Muscle layer of colon (tissue), 2 donors: Measurements from ENCODE around the gene ZNF397.
"Not testable (repeated sequence)": the region's sequence is repeated elsewhere in the genome, so short reads cannot be mapped to it uniquely, and the experiment has no call there.

Experiments
- H3K27ac ChIP-seq: one replicate; pipeline ENCODE4 v1.7.0; 2013; ENCODE audit warnings: low read depth, mild to moderate bottlenecking, low read length, moderate library complexity
- H3K27me3 ChIP-seq, 2 donors: one replicate each; pipeline ENCODE4 v1.7.0; 2013; ENCODE audit warnings: low read length in 2 of 2, mild to moderate bottlenecking in 2 of 2; ENCODE audit not compliant: insufficient read depth in 2 of 2, control insufficient read depth in 1 of 2
- H3K36me3 ChIP-seq: one replicate; pipeline ENCODE4 v1.7.0; 2013; ENCODE audit warnings: mild to moderate bottlenecking, low read length; ENCODE audit not compliant: insufficient read depth
- H3K4me1 ChIP-seq: one replicate; pipeline ENCODE4 v1.7.0; 2013; ENCODE audit warnings: mild to moderate bottlenecking, low read length; ENCODE audit not compliant: insufficient read depth
- H3K4me3 ChIP-seq, 2 donors: one replicate each; pipeline ENCODE4 v1.7.0; 2013; ENCODE audit warnings: low read length in 2 of 2, low read depth in 1 of 2, mild to moderate bottlenecking in 1 of 2, moderate library complexity in 1 of 2
- H3K9ac ChIP-seq: one replicate; pipeline ENCODE4 v1.7.0; 2013; ENCODE audit warnings: low read length
- H3K9me3 ChIP-seq: one replicate; pipeline ENCODE4 v1.7.0; 2013; ENCODE audit warnings: mild to moderate bottlenecking, low read length
- donor health status: abdominal sarcoma.
- donor health status: Adenocarcinoma of cecum.

ZNF397 gene

DNA sequence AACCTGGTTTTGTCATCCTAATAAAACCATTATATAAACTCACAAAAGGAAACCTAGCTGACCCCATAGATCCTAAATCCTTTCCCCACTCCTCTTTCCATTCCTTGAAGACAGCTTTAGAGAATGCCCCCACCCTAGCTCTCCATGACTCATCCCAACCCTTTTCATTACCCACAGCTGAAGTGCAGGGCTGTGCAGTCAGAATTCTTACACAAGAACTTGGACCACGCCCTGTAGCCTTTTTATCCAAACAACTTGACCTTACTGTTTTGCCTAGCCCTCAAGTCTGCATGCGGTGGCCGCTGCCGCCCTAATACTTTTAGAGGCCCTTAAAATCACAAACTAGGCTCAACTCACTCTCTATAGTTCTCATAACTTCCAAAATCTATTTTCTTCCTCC, 21.5 kb upstream of the ZNF397 start:
- not testable (repeated sequence) for H3K27me3 ChIP-seq, H3K9ac ChIP-seq, H3K36me3 ChIP-seq, H3K4me3 ChIP-seq, H3K9me3 ChIP-seq, H3K4me1 ChIP-seq, H3K27ac ChIP-seq

GRCh38 chr18:35220424-35220823, 20.4 kb upstream of the ZNF397 start:
- Histone ChIP-seq H3K36me3 (no peaks in the 10 kb centered on the region), H3K9me3 (no peaks in the 10 kb centered on the region), H3K4me1 (no peaks in the 10 kb centered on the region), H3K27ac (no peak overlapping the region), H3K9ac (no peak overlapping the region), H3K4me3 (no peak overlapping the region), H3K27me3 (no peaks in the 10 kb centered on the region)

- H3K9ac ChIP-seq, result no peak overlapping the region
- no peak overlapping the region for H3K27ac ChIP-seq
- no peaks in the 10 kb centered on the region for H3K9me3 ChIP-seq
- H3K4me1 ChIP-seq, result no peaks in the 10 kb centered on the region
- no peaks in the 10 kb centered on the region for H3K36me3 ChIP-seq
- no peaks in the 10 kb centered on the region for H3K27me3 ChIP-seq
- H3K4me3 ChIP-seq, result no peak overlapping the region
These were observed 17.0 kb upstream of the ZNF397 start for GRCh38 chr18:35223797-35224196.

DNA sequence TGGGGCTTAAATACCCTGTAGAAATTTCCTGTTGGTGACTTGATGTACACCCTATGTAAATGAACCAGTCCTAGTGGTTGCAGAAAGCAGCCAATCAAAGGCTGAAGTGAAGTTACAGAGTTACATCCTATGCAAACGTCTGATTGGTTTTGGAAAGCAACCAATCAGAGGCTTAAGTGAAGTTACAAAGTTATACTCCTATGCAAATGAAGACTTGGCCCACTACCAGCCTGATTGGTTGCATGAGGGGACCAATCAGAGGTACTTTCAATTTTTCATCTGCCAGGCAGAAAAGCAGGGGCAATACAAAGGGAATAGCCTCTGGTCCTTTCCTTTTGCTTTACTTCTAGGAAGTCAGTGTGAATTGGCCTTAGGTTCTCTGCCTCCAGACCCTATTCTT, 13.6 kb upstream of the ZNF397 start:
- no peaks in the 10 kb centered on the region for H3K9me3 ChIP-seq
- no peaks in the 10 kb centered on the region for H3K36me3 ChIP-seq
- no peaks in the 10 kb centered on the region for H3K27me3 ChIP-seq
- H3K27ac ChIP-seq, result no peak overlapping the region
- no peaks in the 10 kb centered on the region for H3K4me1 ChIP-seq
- H3K4me3 ChIP-seq, result no peak overlapping the region
- no peak overlapping the region for H3K9ac ChIP-seq

- no peak overlapping the region for H3K9ac ChIP-seq
These were observed 9.8 kb upstream of the ZNF397 start for GRCh38 chr18:35231052-35231451.

DNA sequence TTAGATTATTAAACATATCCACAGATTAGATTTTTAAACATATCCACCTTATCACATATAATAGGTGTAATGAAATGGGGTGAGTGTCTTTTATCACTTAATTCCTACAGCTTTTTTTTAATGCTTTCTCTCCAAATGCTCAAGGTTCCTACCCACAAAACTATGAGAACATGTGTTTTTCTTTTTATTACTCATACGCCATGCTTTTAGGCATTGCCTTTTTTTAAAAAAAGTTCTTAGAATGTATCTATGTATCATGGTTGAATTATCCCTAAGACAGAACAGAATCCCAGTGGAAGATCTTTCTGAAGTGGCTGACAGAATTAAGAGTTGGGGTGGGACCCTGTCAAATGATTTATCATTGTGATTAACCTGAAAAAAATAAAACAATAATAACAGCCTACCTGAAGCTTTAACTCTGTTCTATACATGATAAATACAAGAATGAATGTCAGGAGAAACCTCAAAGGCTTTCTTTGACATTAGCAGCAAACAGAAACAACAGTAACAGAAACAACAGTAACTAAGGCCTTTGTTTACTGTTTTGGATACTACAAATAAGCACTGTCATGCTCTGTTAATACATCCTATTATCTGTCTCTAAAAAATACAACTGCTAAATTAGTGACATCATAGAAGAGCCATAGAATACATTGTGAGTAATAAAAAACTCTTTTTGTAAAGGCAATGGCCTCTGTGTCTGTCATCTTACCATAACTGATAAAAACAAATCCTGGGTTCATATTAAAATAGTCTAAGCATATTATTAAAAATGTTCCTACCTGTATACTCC, 4.1 kb upstream of the ZNF397 start:
- H3K4me1 ChIP-seq, result peaks cover 3% of the 10 kb centered on the region
- H3K4me3 ChIP-seq, result no peak overlapping the region
- H3K27me3 ChIP-seq, result no peaks in the 10 kb centered on the region
- no peaks in the 10 kb centered on the region for H3K36me3 ChIP-seq
- H3K27ac ChIP-seq, result no peak overlapping the region
- H3K9me3 ChIP-seq, result no peaks in the 10 kb centered on the region
- H3K9ac ChIP-seq, result no peak overlapping the region

More at GRCh38 chr18:35231052-35231451, 9.8 kb upstream of the ZNF397 start:
- Histone ChIP-seq H3K4me1 (no peaks in the 10 kb centered on the region), H3K27ac (no peak overlapping the region), H3K9me3 (no peaks in the 10 kb centered on the region), H3K36me3 (no peaks in the 10 kb centered on the region), H3K4me3 (no peak overlapping the region), H3K27me3 (no peaks in the 10 kb centered on the region)

DNA sequence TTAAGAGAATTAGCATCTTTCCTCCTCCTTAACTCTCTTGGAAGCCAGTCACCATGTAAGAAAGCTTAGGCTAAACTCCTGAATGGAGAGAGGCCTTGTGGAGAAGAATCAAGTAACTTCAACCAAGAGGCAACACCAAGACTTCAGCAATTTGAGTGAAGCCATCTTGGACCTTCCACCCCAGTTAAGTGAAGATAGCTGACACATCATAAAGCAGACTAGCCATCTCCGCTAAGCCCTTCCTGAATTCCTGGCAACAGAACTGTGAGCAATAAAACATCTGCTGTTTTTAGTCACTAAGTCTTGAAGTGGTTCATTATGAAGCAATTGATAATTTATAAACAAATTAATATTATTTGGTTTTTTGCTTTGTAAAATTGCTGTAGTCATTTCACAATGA, 1.5 kb upstream of the ZNF397 start:
- H3K36me3 ChIP-seq, result peaks cover 21% of the 10 kb centered on the region
- H3K27ac ChIP-seq, result no peak overlapping the region
- H3K9me3 ChIP-seq, result no peaks in the 10 kb centered on the region
- peaks cover 13% of the 10 kb centered on the region for H3K4me1 ChIP-seq
- H3K4me3 ChIP-seq, result no peak overlapping the region
- H3K27me3 ChIP-seq, result no peaks in the 10 kb centered on the region
- H3K9ac ChIP-seq, result no peak overlapping the region

- Histone ChIP-seq H3K27me3 (no peaks in the 10 kb centered on the region), H3K9ac (peak overlapping the region; percentile 84), H3K27ac (peak overlapping the region; percentile 98), H3K4me1 (peaks cover 13% of the 10 kb centered on the region), H3K36me3 (peaks cover 37% of the 10 kb centered on the region), H3K9me3 (no peaks in the 10 kb centered on the region), H3K4me3 (peak overlapping the region; percentile 63 to 75)
These were observed 592 bp downstream of the ZNF397 start for GRCh38 chr18:35241448-35241804.

DNA sequence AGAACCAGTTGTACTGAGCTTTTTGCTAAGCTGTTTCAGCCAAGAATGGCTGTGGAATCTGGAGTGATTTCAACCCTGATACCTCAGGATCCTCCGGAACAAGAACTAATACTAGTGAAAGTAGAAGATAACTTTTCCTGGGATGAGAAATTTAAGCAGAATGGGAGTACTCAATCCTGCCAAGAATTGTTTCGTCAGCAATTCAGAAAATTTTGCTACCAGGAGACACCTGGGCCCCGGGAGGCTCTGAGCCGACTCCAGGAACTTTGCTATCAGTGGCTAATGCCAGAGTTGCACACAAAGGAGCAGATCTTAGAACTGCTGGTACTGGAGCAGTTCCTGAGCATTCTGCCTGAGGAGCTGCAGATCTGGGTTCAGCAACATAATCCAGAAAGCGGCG, 1.6 kb downstream of the ZNF397 start:
- peaks cover 13% of the 10 kb centered on the region for H3K4me1 ChIP-seq
- no peaks in the 10 kb centered on the region for H3K9me3 ChIP-seq
- H3K4me3 ChIP-seq, result no peak overlapping the region
- no peak overlapping the region for H3K27ac ChIP-seq
- no peaks in the 10 kb centered on the region for H3K27me3 ChIP-seq
- H3K36me3 ChIP-seq, result peaks cover 44% of the 10 kb centered on the region
- no peak overlapping the region for H3K9ac ChIP-seq

- Histone ChIP-seq H3K9me3 (no peaks in the 10 kb centered on the region), H3K36me3 (peaks cover 50% of the 10 kb centered on the region), H3K27me3 (no peaks in the 10 kb centered on the region), H3K4me3 (no peak overlapping the region), H3K27ac (no peak overlapping the region), H3K9ac (no peak overlapping the region), H3K4me1 (peaks cover 13% of the 10 kb centered on the region)
These were observed 3.8 kb downstream of the ZNF397 start for GRCh38 chr18:35244671-35245070.

- Histone ChIP-seq H3K4me1 (peaks cover 13% of the 10 kb centered on the region), H3K4me3 (no peak overlapping the region), H3K27ac (no peak overlapping the region), H3K9me3 (no peaks in the 10 kb centered on the region), H3K27me3 (no peaks in the 10 kb centered on the region), H3K9ac (no peak overlapping the region), H3K36me3 (peaks cover 54% of the 10 kb centered on the region)
These were observed 5.0 kb downstream of the ZNF397 start for GRCh38 chr18:35245719-35246317.

DNA sequence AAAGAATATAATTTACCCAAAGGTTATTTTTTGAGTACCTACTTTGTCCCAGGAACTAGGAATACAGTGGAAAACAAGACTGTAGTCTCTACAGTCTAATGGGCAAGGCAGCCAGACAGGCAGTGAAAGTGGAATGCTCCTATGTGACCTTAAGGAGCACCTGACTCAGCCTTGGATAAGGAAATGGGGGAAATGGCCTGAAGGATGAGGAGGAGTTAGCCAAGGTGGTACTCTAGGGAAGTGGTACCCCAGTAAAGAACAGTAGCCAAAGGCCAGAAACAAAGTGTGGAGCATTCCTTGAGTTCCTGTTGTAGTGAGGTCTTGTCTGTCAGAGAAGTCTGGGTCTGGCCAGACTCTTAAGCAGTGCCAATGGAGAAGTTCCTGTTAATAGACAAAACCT, 6.0 kb downstream of the ZNF397 start:
- Histone ChIP-seq H3K36me3 (peaks cover 54% of the 10 kb centered on the region), H3K4me3 (no peak overlapping the region), H3K9ac (no peak overlapping the region), H3K27ac (no peak overlapping the region), H3K4me1 (peaks cover 9% of the 10 kb centered on the region), H3K9me3 (no peaks in the 10 kb centered on the region), H3K27me3 (no peaks in the 10 kb centered on the region)
